Breast epithelium (tissue), 3 donors: ENCODE measurements around the gene ATG16L1.

Experiments
- POLR2A ChIP-seq: fragments of 450-650 bp; IDR thresholded peaks from one replicate; pipeline ENCODE4 v1.6.1; 2016; ENCODE audit warnings: antibody characterized with exemption, mild to moderate bottlenecking, moderate library complexity
- POLR2AphosphoS5 ChIP-seq, 3 donors: sonication (generic); formaldehyde crosslinking; IDR thresholded peaks; one replicate each; pipeline ENCODE4 v1.6.1; 2017; ENCODE audit warnings: antibody characterized with exemption in 3 of 3
- TF ChIP-seq, protein P1 (sequence below), 3 donors: fragments of 450-650 bp; IDR thresholded peaks; one replicate each; pipeline ENCODE4 v1.5.1; 2016 to 2017; ENCODE audit warnings: antibody characterized with exemption in 3 of 3, mild to moderate bottlenecking in 3 of 3, moderate library complexity in 3 of 3

DNA sequence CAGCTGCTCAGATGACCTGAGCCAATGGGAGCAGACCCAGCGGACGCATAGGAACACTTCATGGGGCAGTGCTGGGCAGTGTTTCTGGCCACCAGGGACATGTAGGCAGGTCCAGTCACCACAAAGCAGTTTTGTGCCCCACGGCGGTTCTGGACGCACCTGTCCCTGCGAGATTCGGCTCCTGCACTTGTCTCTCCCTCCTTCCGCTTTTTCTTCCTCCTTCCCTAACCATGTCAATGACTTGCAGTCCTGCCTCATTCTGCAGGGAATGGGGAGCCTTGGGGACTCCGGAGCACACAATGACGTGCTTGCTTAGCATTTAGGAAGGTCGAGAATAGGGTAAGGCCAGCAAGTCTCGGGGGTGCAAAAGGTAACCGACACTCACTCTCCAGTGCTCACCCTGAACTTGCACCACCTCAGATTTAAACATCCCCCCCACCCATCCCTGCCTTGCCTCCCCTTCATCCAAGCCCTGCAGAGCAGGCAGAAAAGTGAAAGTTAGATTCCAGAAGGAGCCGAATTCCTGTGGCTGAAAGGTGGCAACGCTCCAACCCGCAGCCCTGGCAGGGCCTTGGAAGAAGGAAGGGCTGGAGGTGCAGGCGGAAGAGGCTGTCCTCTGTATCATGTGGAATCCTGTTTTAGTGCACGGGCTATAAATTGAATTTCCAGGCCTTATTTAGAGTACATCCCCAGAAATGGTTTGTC, 40.5 kb upstream of the ATG16L1 start:
- TF ChIP-seq, protein P1, sequence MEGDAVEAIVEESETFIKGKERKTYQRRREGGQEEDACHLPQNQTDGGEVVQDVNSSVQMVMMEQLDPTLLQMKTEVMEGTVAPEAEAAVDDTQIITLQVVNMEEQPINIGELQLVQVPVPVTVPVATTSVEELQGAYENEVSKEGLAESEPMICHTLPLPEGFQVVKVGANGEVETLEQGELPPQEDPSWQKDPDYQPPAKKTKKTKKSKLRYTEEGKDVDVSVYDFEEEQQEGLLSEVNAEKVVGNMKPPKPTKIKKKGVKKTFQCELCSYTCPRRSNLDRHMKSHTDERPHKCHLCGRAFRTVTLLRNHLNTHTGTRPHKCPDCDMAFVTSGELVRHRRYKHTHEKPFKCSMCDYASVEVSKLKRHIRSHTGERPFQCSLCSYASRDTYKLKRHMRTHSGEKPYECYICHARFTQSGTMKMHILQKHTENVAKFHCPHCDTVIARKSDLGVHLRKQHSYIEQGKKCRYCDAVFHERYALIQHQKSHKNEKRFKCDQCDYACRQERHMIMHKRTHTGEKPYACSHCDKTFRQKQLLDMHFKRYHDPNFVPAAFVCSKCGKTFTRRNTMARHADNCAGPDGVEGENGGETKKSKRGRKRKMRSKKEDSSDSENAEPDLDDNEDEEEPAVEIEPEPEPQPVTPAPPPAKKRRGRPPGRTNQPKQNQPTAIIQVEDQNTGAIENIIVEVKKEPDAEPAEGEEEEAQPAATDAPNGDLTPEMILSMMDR (IDR thresholded peaks at IDR 0.05) = no peak
- TF ChIP-seq POLR2A (no peak), POLR2AphosphoS5 (IDR thresholded peaks at IDR 0.05) (no peak)
